Heart left ventricle (tissue), 16 donors: ENCODE results near the gene LY6G6F. TPM values are rescaled to one million over a fixed set of nuclear protein-coding genes. Genes with fewer than 3 reads are reported as not detected.

Experiments used
- ATAC-seq, 4 donors: fragments of 200-7000 bp; cut with Tn5 transposase; one replicate each; pipeline ENCODE4 v1.9.1; 2020 to 2022; ENCODE audit warnings: moderate library complexity in 4 of 4, mild to moderate bottlenecking in 3 of 4, moderate number of reproducible peaks in 1 of 4
- DNase-seq, 5 donors: peaks; one replicate each; pipeline ENCODE4 v3.0.0-alpha.2; 2020
- H3K27ac ChIP-seq, 12 donors: fragments of 200-600 bp; sonication (generic) in 4 of 12; one replicate each; pipeline versions ENCODE4 v1.5.0 to v1.8.0; 2016 to 2022; ENCODE audit warnings: mild to moderate bottlenecking in 2 of 12
- H3K27me3 ChIP-seq, 9 donors: fragments of 200-600 bp; sonication (generic) in 2 of 9; one replicate each; pipeline versions ENCODE4 v1.5.1 to v1.8.0; 2016 to 2022; ENCODE audit warnings: mild to moderate bottlenecking in 3 of 9
- H3K36me3 ChIP-seq, 9 donors: fragments of 200-600 bp; sonication (generic) in 2 of 9; one replicate each; pipeline versions ENCODE4 v1.5.0 to v1.8.0; 2018 to 2022; ENCODE audit warnings: mild to moderate bottlenecking in 2 of 9
- H3K4me1 ChIP-seq, 12 donors: fragments of 200-600 bp; sonication (generic) in 4 of 12; one replicate each; pipeline versions ENCODE4 v1.5.0 to v1.8.0; 2016 to 2022; ENCODE audit warnings: mild to moderate bottlenecking in 3 of 12
- H3K4me3 ChIP-seq, 12 donors: fragments of 200-600 bp; sonication (generic) in 4 of 12; one replicate each; pipeline versions ENCODE4 v1.5.0 to v1.8.0; 2017 to 2022; ENCODE audit warnings: mild to moderate bottlenecking in 9 of 12, moderate library complexity in 4 of 12
- H3K9me3 ChIP-seq, 12 donors: fragments of 200-600 bp; sonication (generic) in 4 of 12; one replicate each; pipeline versions ENCODE4 v1.5.0 to v1.8.0; 2016 to 2022; ENCODE audit warnings: mild to moderate bottlenecking in 1 of 12
- CTCF ChIP-seq, 12 donors: fragments of 200-600 bp; sonication (generic) in 4 of 12; IDR thresholded peaks; one replicate each; pipeline versions ENCODE4 v1.5.0 to v1.8.0; 2018 to 2022; ENCODE audit warnings: antibody characterized with exemption in 12 of 12, mild to moderate bottlenecking in 5 of 12
- POLR2A ChIP-seq, 2 donors: fragments of 450-650 bp; IDR thresholded peaks; one replicate each; pipeline ENCODE4 v1.6.1; 2017; ENCODE audit warnings: antibody characterized with exemption in 2 of 2, mild to moderate bottlenecking in 2 of 2, moderate library complexity in 2 of 2
- WGBS, 4 donors: extraction: QIAGEN DNeasy Blood & Tissue Kit in 2 of 4; methylation state at CpG; one replicate each; pipeline versions ENCODE4 v1.1.5 to v1.1.7; 2013 to 2018; 5-methylcytosine and 5-hydroxymethylcytosine counted together
- intact Hi-C, 10 donors: fragments of 100-400 bp; cut with DNase I; formaldehyde crosslinking; loops; one replicate each; pipeline versions ENCODE4 v1.11.1 to v1.14.2; 2022
- polyA plus RNA-seq, 2 donors: library from polyadenylated mRNA; stranded (reverse); fragments of 200-250 nt; gene quantifications; one replicate each; pipeline ENCODE4 v1.2.3, GENCODE V29; 2013
- total RNA-seq, 9 donors: library from RNA; depleted of rRNA in 2 of 9; stranded (reverse); fragments of >200 nt in 2 of 9; fragmentation: NEBNext Ultra II Directional in 3 of 9; extraction: Animal tissue kit (Norgen Biotek cat#: 25700) in 3 of 9; gene quantifications; one replicate each; pipeline versions ENCODE4 v1.1.0 to v1.2.4, GENCODE V29; 2016 to 2023
- donor health status: ischemic (EF 13 %, LVEDD 7.1; RV severe dilation, severe dysfunction).
- donor health status: healthy with polysubstance abuse.
- donor health status: DM: no; HTN: yes; CAD: no.
- donor health status: DM: no; HTN: no; CAD: no.
- donor health status: ischemic (EF 25% LVEDD 6.9; RV normal size, moderate dysfunction).
- donor health status: ischemic (EF 25% LVEDD 5.7; RV mildly dilated, moderate dysfunction).
- donor health status: healthy.
- donor health status: DM: yes; HTN: yes; CAD: no.
- donor health status: ischemic (EF 35%, LVEDD 5.7; RV mildly dilated, moderate dysfunction).
- donor health status: nonischemic (EF 11% LVEDD 7.7; RV severe dilation, severe dysfunction).
- donor health status: DM: yes; HTN: yes; CAD: no.
- donor health status: PGD.
- donor health status: ischemic (EF 29% LVEDD 5.4; RV normal size, mild dysfunction).
- donor health status: nonischemic (EF 23%, LVEDD 6.1; RV moderate dilation, normal function).

LY6G6F gene
- total and polyA plus RNA-seq, 11 donors: not detected

- ATAC-seq (no peak), DNase-seq (no peak)
- Histone ChIP-seq H3K4me3 (peak overlapping the region in 1 of 12 donors; percentile 45), H3K4me1 (peaks cover 0 to 26% (median 14%) of the 10 kb centered on the region in 12 donors), H3K36me3 (peaks cover 0 to 45% (median 35%) of the 10 kb centered on the region in 9 donors), H3K9me3 (no peaks in the 10 kb centered on the region), H3K27me3 (no peaks in the 10 kb centered on the region), H3K27ac (no peak overlapping the region)
- TF ChIP-seq CTCF (IDR thresholded peaks at IDR 0.05) (no peak), POLR2A (IDR thresholded peaks at IDR 0.05) (no peak)
- 80 to 85% (median 80%) methylated on average over 13 of the region's 13 CpGs for WGBS, 4 donors
- intact Hi-C loops: loop anchor here (5.0 to 10.0 kb wide), 9 partner anchors 44 to 271 kb away; partner anchors contain the start of genes DDAH2 (in 3 of the 10), NELFE (in 3 of the 10), SKIC2 (in 3 of the 10) and SAPCD1 (in 2 of the 10)
Observed at GRCh38 chr6:31683591-31683990, 23.1 kb upstream of the LY6G6F start.

GRCh38 chr6:31686483-31686882 is 20.2 kb upstream of the LY6G6F start:
- 77 to 84% (median 78%) methylated on average over 5 of the region's 5 CpGs for WGBS, 4 donors
- Histone ChIP-seq H3K4me3 (no peak overlapping the region), H3K27ac (no peak overlapping the region), H3K36me3 (peaks cover 0 to 74% (median 64%) of the 10 kb centered on the region in 9 donors), H3K4me1 (peaks cover 0 to 11% (median 3%) of the 10 kb centered on the region in 12 donors), H3K27me3 (no peaks in the 10 kb centered on the region), H3K9me3 (no peaks in the 10 kb centered on the region)
- no peak for TF ChIP-seq CTCF (IDR thresholded peaks at IDR 0.05)
- TF ChIP-seq POLR2A (IDR thresholded peaks at IDR 0.05): no peak
- DNase-seq (peak in 1 of 5 donors; percentile 15), ATAC-seq (no peak)
- intact Hi-C loops: loop anchor here in 4 of 10 donors (10.0 kb wide), 3 partner anchors 78 to 268 kb away; partner anchors contain the start of genes NELFE (in 3 of the 4), SKIC2 (in 3 of the 4), NEU1 (in 1 of the 4) and SAPCD1 (in 1 of the 4)

GRCh38 chr6:31687321-31687720 is 19.3 kb upstream of the LY6G6F start:
- intact Hi-C loops: loop anchor here in 4 of 10 donors (10.0 kb wide), 3 partner anchors 77 to 267 kb away; partner anchors contain the start of genes NELFE (in 3 of the 4), SKIC2 (in 3 of the 4), NEU1 (in 1 of the 4) and SAPCD1 (in 1 of the 4)
- 86 to 87% (median 87%) methylated on average over 8 of the region's 8 CpGs for whole genome bisulfite sequencing, 4 donors
- Histone ChIP-seq H3K4me3 (no peak overlapping the region), H3K27me3 (no peaks in the 10 kb centered on the region), H3K27ac (no peak overlapping the region), H3K9me3 (no peaks in the 10 kb centered on the region), H3K36me3 (peaks cover 0 to 82% (median 73%) of the 10 kb centered on the region in 9 donors), H3K4me1 (peaks cover 0 to 7% (median 0%) of the 10 kb centered on the region in 12 donors)
- TF ChIP-seq POLR2A (IDR thresholded peaks at IDR 0.05) (no peak), CTCF (IDR thresholded peaks at IDR 0.05) (no peak)
- DNase-seq (peak in 1 of 5 donors; percentile 35), ATAC-seq (no peak)

GRCh38 chr6:31687860-31688693 is 18.6 kb upstream of the LY6G6F start:
- intact Hi-C loops: loop anchor here in 4 of 10 donors (10.0 kb wide), 3 partner anchors 77 to 267 kb away; partner anchors contain the start of genes NELFE (in 3 of the 4), SKIC2 (in 3 of the 4), NEU1 (in 1 of the 4) and SAPCD1 (in 1 of the 4)
- Histone ChIP-seq H3K9me3 (no peaks in the 10 kb centered on the region), H3K36me3 (peaks cover 0 to 90% (median 80%) of the 10 kb centered on the region in 9 donors), H3K4me3 (no peak overlapping the region), H3K4me1 (peaks cover 0 to 5% (median 0%) of the 10 kb centered on the region in 12 donors), H3K27ac (no peak overlapping the region), H3K27me3 (no peaks in the 10 kb centered on the region)
- no peak for TF ChIP-seq POLR2A (IDR thresholded peaks at IDR 0.05)
- TF ChIP-seq CTCF (IDR thresholded peaks at IDR 0.05): no peak
- ATAC-seq (no peak), DNase-seq (peak in 1 of 5 donors; percentile 55)
- 79 to 84% (median 81%) methylated on average over 14 of the region's 14 CpGs for WGBS, 4 donors
